GM21423 (cell line): ENCODE data around the gene SRGAP1.

Experiments used
- ATAC-seq: cut with Tn5 transposase; IDR thresholded peaks from one replicate; pipeline ENCODE4 v1.9.1; 2021; ENCODE audit warnings: mild to moderate bottlenecking, moderate library complexity; ENCODE audit not compliant: unreplicated experiment

SRGAP1 gene

GRCh38 chr12:63900922-63901793 lies 56.7 kb downstream of the SRGAP1 start:
- ATAC-seq: no peak

- no peak for ATAC-seq
Observed at GRCh38 chr12:63904653-63905052, 60.2 kb downstream of the SRGAP1 start.

- ATAC-seq: no peak
Observed at GRCh38 chr12:63905544-63905943, 61.0 kb downstream of the SRGAP1 start.

- no peak for ATAC-seq
Observed at GRCh38 chr12:63906876-63907275, 62.4 kb downstream of the SRGAP1 start.

GRCh38 chr12:63907561-63907960 lies 63.1 kb downstream of the SRGAP1 start:
- ATAC-seq: no peak

- ATAC-seq: no peak
Observed at GRCh38 chr12:63909746-63910145, 65.2 kb downstream of the SRGAP1 start.

- no peak for ATAC-seq
Observed at GRCh38 chr12:63911341-63911740, 66.8 kb downstream of the SRGAP1 start.

GRCh38 chr12:63912651-63913050 lies 68.2 kb downstream of the SRGAP1 start:
- ATAC-seq: no peak

GRCh38 chr12:63913929-63914328 lies 69.4 kb downstream of the SRGAP1 start:
- no peak for ATAC-seq

- ATAC-seq: no peak
Observed at GRCh38 chr12:63915105-63915800, 70.8 kb downstream of the SRGAP1 start.

GRCh38 chr12:63916561-63917476 lies 72.3 kb downstream of the SRGAP1 start:
- ATAC-seq: no peak

- no peak for ATAC-seq
Observed at GRCh38 chr12:63917477-63917862, 73.0 kb downstream of the SRGAP1 start.

GRCh38 chr12:63917864-63918799 lies 73.6 kb downstream of the SRGAP1 start:
- ATAC-seq: peak; percentile 49

- ATAC-seq: no peak
Observed at GRCh38 chr12:63918800-63919300, 74.3 kb downstream of the SRGAP1 start.

- no peak for ATAC-seq
Observed at GRCh38 chr12:63919756-63920155, 75.3 kb downstream of the SRGAP1 start.

GRCh38 chr12:63921157-63921556 lies 76.7 kb downstream of the SRGAP1 start:
- no peak for ATAC-seq

GRCh38 chr12:63922474-63922873 lies 78.0 kb downstream of the SRGAP1 start:
- no peak for ATAC-seq

- no peak for ATAC-seq
Observed at GRCh38 chr12:63924781-63925180, 80.3 kb downstream of the SRGAP1 start.

GRCh38 chr12:63927511-63927910 lies 83.0 kb downstream of the SRGAP1 start:
- no peak for ATAC-seq

- ATAC-seq: no peak
Observed at GRCh38 chr12:63928305-63928704, 83.8 kb downstream of the SRGAP1 start.
